K562 (cell line): ENCODE results near the gene PMPCB. TPM values are rescaled to one million over a fixed set of nuclear protein-coding genes. Genes with fewer than 3 reads are reported as not detected.
A peak's percentile ranks its signal among the peaks of the same experiment; 100 is the strongest.

Source experiments
- DPF2 ChIP-seq: fragments of 450-650 bp; IDR thresholded peaks from 2 replicates; pipeline ENCODE4 v1.6.1; 2016
- SUPT5H ChIP-seq: fragments of 450-650 bp; IDR thresholded peaks from 2 replicates; pipeline ENCODE4 v1.6.1; 2016
- TOE1 ChIP-seq, 2 experiments: fragments of 450-650 bp in 1 of 2; sonication (generic) in 1 of 2; formaldehyde crosslinking in 1 of 2; IDR thresholded peaks; 2 replicates each; pipeline versions ENCODE4 v1.7.1 to v1.8.0; 2016 to 2022; ENCODE audit warnings: borderline replicate concordance in 2 of 2, mild to moderate bottlenecking in 2 of 2, antibody characterized with exemption in 1 of 2, inconsistent platforms in 1 of 2, low read depth in 1 of 2, missing genetic modification reagents in 1 of 2, moderate library complexity in 1 of 2
- ZBTB8A ChIP-seq: fragments of 450-650 bp; IDR thresholded peaks from 2 replicates; pipeline ENCODE4 v1.6.1; 2018; ENCODE audit warnings: mild to moderate bottlenecking, moderate library complexity; ENCODE audit not compliant: partially characterized antibody
- polyA plus RNA-seq, 8 experiments: library from polyadenylated mRNA; depleted of rRNA in 4 of 8; stranded (reverse) in 5 of 8; unstranded in 3 of 8; fragments of >200 nt; fragmentation: Nextera tagmentation in 2 of 8; fragmentation: Illumina TruSeq in 1 of 8; extraction: Ambion mirVana in 2 of 8; extraction: Trizol in 1 of 8; gene quantifications; 2 replicates each; pipeline versions ENCODE4 v1.2.1 to v1.2.3, GENCODE V29; 2011 to 2014; ENCODE audit warnings: inconsistent platforms in 1 of 8, missing spikeins in 1 of 8
- total RNA-seq, 7 experiments: library from RNA; depleted of rRNA in 6 of 7; stranded (reverse); fragments of >200 nt in 6 of 7; fragmentation: Illumina TruSeq in 2 of 7; extraction: Trizol in 2 of 7; gene quantifications; 2 replicates each; pipeline versions ENCODE4 v1.2.1 to v1.2.3, GENCODE V29; 2011 to 2021; ENCODE audit warnings: low replicate concordance in 1 of 7
- TF ChIP-seq, protein P1 (sequence below): fragments of 450-650 bp; IDR thresholded peaks from 2 replicates; pipeline ENCODE4 v1.6.1; 2016; ENCODE audit warnings: low read depth
- TF ChIP-seq, protein P2 (sequence below), 2 experiments: IDR thresholded peaks; 2 replicates each; pipeline ENCODE4 v1.6.1; 2011; ENCODE audit warnings: borderline replicate concordance in 1 of 2, control low read depth in 1 of 2, low read depth in 1 of 2, low read length in 1 of 2, mild to moderate bottlenecking in 1 of 2, mixed read lengths in 1 of 2, moderate library complexity in 1 of 2; ENCODE audit not compliant: insufficient read depth in 1 of 2, insufficient read length in 1 of 2, poor library complexity in 1 of 2, severe bottlenecking in 1 of 2; ENCODE audit errors: extremely low read depth in 1 of 2

Gene PMPCB
- total and polyA plus RNA-seq, 9 of the 15 experiments (the other 6 are each of a cell fraction or from before 2014, with no cell fraction given) = 61.2 to 209 (median 105) TPM

DNA sequence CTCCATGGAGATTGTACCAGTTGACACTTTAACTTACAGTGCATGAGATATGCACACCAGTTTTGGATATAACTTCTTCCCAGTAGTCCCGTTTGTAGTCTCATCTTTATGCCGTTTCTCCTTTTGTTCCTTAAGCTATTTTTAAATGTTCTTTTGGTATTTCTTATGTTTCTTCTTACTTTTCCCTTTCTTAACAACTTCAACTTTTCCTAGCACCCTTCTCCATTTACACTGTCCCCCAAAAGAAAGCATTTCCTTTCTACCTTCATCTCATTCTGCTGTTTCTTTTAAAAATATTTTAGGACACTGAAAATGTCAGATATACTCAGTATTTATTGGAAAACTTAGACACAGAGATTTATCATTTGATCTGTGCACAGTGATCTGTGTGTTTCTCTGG is 51.7 kb downstream of the PMPCB start (continued):
- TF ChIP-seq TOE1 (IDR thresholded peaks at IDR 0.05; ENCODE audit: borderline replicate concordance) (peak; percentile 31; the same call in 1 of the 2 replicates), TOE1 (CRISPR knock-in tag; IDR thresholded peaks at IDR 0.05; ENCODE audit: borderline replicate concordance, low read depth) (no peak), SUPT5H (no peak), ZBTB8A (no peak), DPF2 (0 out of 2 replicates have a peak, but pooled peaks have one; percentile 3)
- TF ChIP-seq, protein P1, sequence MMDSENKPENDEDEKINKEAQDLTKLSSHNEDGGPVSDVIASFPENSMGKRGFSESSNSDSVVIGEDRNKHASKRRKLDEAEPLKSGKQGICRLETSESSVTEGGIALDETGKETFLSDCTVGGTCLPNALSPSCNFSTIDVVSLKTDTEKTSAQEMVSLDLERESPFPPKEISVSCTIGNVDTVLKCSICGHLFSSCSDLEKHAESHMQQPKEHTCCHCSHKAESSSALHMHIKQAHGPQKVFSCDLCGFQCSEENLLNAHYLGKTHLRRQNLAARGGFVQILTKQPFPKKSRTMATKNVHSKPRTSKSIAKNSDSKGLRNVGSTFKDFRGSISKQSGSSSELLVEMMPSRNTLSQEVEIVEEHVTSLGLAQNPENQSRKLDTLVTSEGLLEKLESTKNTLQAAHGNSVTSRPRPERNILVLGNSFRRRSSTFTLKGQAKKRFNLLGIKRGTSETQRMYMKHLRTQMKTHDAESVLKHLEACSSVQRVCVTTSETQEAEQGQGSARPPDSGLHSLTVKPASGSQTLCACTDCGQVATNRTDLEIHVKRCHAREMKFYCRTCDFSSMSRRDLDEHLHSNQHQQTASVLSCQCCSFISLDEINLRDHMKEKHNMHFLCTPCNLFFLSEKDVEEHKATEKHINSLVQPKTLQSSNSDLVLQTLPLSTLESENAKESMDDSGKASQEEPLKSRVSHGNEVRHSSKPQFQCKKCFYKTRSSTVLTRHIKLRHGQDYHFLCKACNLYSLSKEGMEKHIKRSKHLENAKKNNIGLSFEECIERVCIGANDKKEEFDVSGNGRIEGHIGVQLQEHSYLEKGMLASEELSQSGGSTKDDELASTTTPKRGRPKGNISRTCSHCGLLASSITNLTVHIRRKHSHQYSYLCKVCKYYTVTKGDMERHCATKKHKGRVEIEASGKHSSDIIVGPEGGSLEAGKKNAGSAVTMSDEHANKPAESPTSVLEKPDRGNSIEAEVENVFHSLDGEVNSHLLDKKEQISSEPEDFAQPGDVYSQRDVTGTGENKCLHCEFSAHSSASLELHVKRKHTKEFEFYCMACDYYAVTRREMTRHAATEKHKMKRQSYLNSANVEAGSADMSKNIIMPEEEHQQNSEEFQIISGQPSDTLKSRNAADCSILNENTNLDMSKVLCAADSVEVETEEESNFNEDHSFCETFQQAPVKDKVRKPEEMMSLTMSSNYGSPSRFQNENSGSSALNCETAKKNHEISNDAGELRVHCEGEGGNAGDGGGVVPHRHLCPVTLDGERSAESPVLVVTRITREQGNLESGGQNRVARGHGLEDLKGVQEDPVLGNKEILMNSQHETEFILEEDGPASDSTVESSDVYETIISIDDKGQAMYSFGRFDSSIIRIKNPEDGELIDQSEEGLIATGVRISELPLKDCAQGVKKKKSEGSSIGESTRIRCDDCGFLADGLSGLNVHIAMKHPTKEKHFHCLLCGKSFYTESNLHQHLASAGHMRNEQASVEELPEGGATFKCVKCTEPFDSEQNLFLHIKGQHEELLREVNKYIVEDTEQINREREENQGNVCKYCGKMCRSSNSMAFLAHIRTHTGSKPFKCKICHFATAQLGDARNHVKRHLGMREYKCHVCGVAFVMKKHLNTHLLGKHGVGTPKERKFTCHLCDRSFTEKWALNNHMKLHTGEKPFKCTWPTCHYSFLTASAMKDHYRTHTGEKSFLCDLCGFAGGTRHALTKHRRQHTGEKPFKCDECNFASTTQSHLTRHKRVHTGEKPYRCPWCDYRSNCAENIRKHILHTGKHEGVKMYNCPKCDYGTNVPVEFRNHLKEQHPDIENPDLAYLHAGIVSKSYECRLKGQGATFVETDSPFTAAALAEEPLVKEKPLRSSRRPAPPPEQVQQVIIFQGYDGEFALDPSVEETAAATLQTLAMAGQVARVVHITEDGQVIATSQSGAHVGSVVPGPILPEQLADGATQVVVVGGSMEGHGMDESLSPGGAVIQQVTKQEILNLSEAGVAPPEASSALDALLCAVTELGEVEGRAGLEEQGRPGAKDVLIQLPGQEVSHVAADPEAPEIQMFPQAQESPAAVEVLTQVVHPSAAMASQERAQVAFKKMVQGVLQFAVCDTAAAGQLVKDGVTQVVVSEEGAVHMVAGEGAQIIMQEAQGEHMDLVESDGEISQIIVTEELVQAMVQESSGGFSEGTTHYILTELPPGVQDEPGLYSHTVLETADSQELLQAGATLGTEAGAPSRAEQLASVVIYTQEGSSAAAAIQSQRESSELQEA = no peak
- TF ChIP-seq, protein P2, sequence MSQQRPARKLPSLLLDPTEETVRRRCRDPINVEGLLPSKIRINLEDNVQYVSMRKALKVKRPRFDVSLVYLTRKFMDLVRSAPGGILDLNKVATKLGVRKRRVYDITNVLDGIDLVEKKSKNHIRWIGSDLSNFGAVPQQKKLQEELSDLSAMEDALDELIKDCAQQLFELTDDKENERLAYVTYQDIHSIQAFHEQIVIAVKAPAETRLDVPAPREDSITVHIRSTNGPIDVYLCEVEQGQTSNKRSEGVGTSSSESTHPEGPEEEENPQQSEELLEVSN (IDR thresholded peaks at IDR 0.05; ENCODE audit: borderline replicate concordance in 1 of 2, extremely low read depth in 1 of 2, insufficient read depth in 1 of 2, insufficient read length in 1 of 2, low read depth in 1 of 2, low read length in 1 of 2, poor library complexity in 1 of 2, severe bottlenecking in 1 of 2) = no peak
